B cell (primary cell): ENCODE measurements around the gene CDR2L. TPM values are rescaled to one million over a fixed set of nuclear protein-coding genes. Genes with fewer than 3 reads are reported as not detected.

Experiments
- ATAC-seq: fragments of 200-7000 bp; cut with Tn5 transposase; one replicate; pipeline ENCODE4 v1.10.0; 2021; ENCODE audit warnings: low read depth, mild to moderate bottlenecking, moderate number of reproducible peaks, moderate library complexity
- CTCF ChIA-PET: fragments of 350-600 bp; sonication (Branson Sonifier 250); formaldehyde crosslinking; loops from one replicate; lab custom pipeline; 2021; ENCODE audit warnings: antibody characterized with exemption, inconsistent platforms; lab: Charles Lee
- POLR2A ChIA-PET: fragments of 350-600 bp; sonication (Branson Sonifier 250); formaldehyde crosslinking; loops from one replicate; lab custom pipeline; 2021; ENCODE audit warnings: antibody characterized with exemption; lab: Charles Lee
- DNase-seq: peaks from one replicate; pipeline ENCODE4 v3.0.0; 2013
- H2AFZ ChIP-seq: 2 replicates; pipeline ENCODE4 v1.6.1; 2012; ENCODE audit warnings: mild to moderate bottlenecking, low read depth, low read length; ENCODE audit not compliant: insufficient read depth, poor library complexity, severe bottlenecking
- H3K27ac ChIP-seq, 2 donors: 1 replicate in 1 of 2; 2 replicates in 1 of 2; pipeline ENCODE4 v1.5.1; 2012 to 2013; ENCODE audit warnings: low read length in 2 of 2, mild to moderate bottlenecking in 2 of 2, moderate library complexity in 1 of 2
- H3K27me3 ChIP-seq, 4 experiments: fragments of 200-600 bp in 1 of 4; sonication (generic) in 1 of 4; replicated peaks in 1 of 4; 1 replicate in 2 of 4; 2 replicates in 2 of 4; pipeline versions ENCODE4 v1.6.1 to v1.7.0; 2013 to 2016; ENCODE audit warnings: low read length in 3 of 4, mild to moderate bottlenecking in 2 of 4, mixed read lengths in 1 of 4, moderate library complexity in 1 of 4; ENCODE audit not compliant: insufficient read depth in 4 of 4, control insufficient read depth in 3 of 4; ENCODE audit errors: control extremely low read depth in 1 of 4
- H3K36me3 ChIP-seq, 2 experiments: replicated peaks in 1 of 2; 1 replicate in 1 of 2; 2 replicates in 1 of 2; pipeline versions ENCODE4 v1.6.1 to v1.7.1; 2013; ENCODE audit warnings: low read length in 1 of 2; ENCODE audit not compliant: insufficient read depth in 2 of 2, control insufficient read depth in 1 of 2; ENCODE audit errors: control extremely low read depth in 1 of 2, extremely low read depth in 1 of 2
- H3K4me1 ChIP-seq, 2 donors: fragments of 200-600 bp in 1 of 2; sonication (generic) in 1 of 2; 1 replicate in 1 of 2; 2 replicates in 1 of 2; pipeline versions ENCODE4 v1.5.1 to v1.6.1; 2013 to 2017; ENCODE audit warnings: low read length in 2 of 2; ENCODE audit not compliant: control insufficient read depth in 2 of 2, insufficient read depth in 2 of 2
- H3K4me2 ChIP-seq: replicated peaks from 2 replicates; pipeline ENCODE3; 2012; ENCODE audit warnings: mild to moderate bottlenecking, low read depth, low read length; ENCODE audit not compliant: poor library complexity, severe bottlenecking
- H3K4me3 ChIP-seq, 5 experiments: fragments of 200-600 bp in 1 of 5; sonication (generic) in 1 of 5; 1 replicate in 3 of 5; 2 replicates in 2 of 5; pipeline versions ENCODE4 v1.5.1 to v1.7.0; 2011 to 2016; ENCODE audit warnings: low read length in 4 of 5, mild to moderate bottlenecking in 4 of 5, low read depth in 2 of 5, control low read depth in 1 of 5, moderate library complexity in 1 of 5; ENCODE audit not compliant: insufficient read depth in 1 of 5; ENCODE audit errors: control extremely low read depth in 1 of 5, extremely low read depth in 1 of 5
- H3K79me2 ChIP-seq: fragments of 200-600 bp; sonication (generic); one replicate; pipeline ENCODE4 v1.6.0; 2016; ENCODE audit warnings: low read length; ENCODE audit not compliant: control insufficient read depth, insufficient read depth
- H3K9ac ChIP-seq: fragments of 200-600 bp; sonication (generic); 2 replicates; pipeline ENCODE4 v1.6.1; 2017; ENCODE audit warnings: mild to moderate bottlenecking, low read length, moderate library complexity
- H3K9me3 ChIP-seq, 3 donors: one replicate each; pipeline versions ENCODE4 v1.6.1 to v1.7.1; 2013; ENCODE audit warnings: low read length in 2 of 3; ENCODE audit not compliant: control insufficient read depth in 2 of 3, insufficient read depth in 1 of 3; ENCODE audit errors: control extremely low read depth in 1 of 3
- H4K20me1 ChIP-seq: 2 replicates; pipeline ENCODE4 v1.6.0; 2012; ENCODE audit warnings: mild to moderate bottlenecking, low read length; ENCODE audit not compliant: insufficient read depth, control insufficient read depth, poor library complexity, severe bottlenecking
- H3K27ac Mint-ChIP-seq: one replicate; pipeline ENCODE4 v1.8.0; 2021; ENCODE audit warnings: mixed read lengths
- H3K27me3 Mint-ChIP-seq: one replicate; pipeline ENCODE4 v1.8.0; 2021; ENCODE audit warnings: mixed read lengths
- H3K4me1 Mint-ChIP-seq: one replicate; pipeline ENCODE4 v1.8.0; 2021; ENCODE audit warnings: mixed read lengths
- H3K4me3 Mint-ChIP-seq: one replicate; pipeline ENCODE4 v1.8.0; 2021; ENCODE audit warnings: mixed read lengths
- H3K9me3 Mint-ChIP-seq: one replicate; pipeline ENCODE4 v1.8.0; 2022; ENCODE audit warnings: mixed read lengths; ENCODE audit not compliant: insufficient read depth
- CTCF ChIP-seq: fragments of 200-600 bp; IDR thresholded peaks from one replicate; pipeline ENCODE4 v1.8.0; 2022; ENCODE audit warnings: antibody characterized with exemption, mild to moderate bottlenecking
- EZH2 ChIP-seq: IDR thresholded peaks from 2 replicates; pipeline ENCODE4 v1.6.1; 2012; ENCODE audit warnings: borderline replicate concordance, low read depth, mild to moderate bottlenecking, moderate library complexity, low read length; ENCODE audit not compliant: insufficient read depth, poor library complexity, severe bottlenecking
- WGBS: methylation state at CpG from one replicate; pipeline ENCODE4 v1.1.5; 2013; ENCODE audit warnings: missing lambda C conversion rate; ENCODE audit not compliant: insufficient coverage; 5-methylcytosine and 5-hydroxymethylcytosine counted together
- intact Hi-C: fragments of 100-400 bp; cut with micrococcal nuclease; formaldehyde crosslinking; loops from one replicate; pipeline ENCODE4 v1.10.0; 2022
- polyA plus RNA-seq: library from polyadenylated mRNA; depleted of rRNA; stranded (reverse); fragments of >200 nt; gene quantifications from 2 replicates; pipeline ENCODE4 v1.2.3, GENCODE V29; 2012
- total RNA-seq, 2 donors: library from RNA; stranded (reverse); fragments of 120-200 nt in 1 of 2; gene quantifications; 1 replicate in 1 of 2; 2 replicates in 1 of 2; pipeline versions ENCODE4 v1.2.3 to v1.2.4, GENCODE V29; 2013 to 2022

Gene CDR2L
- total and polyA plus RNA-seq, 2 donors (not counting 1 experiment from before 2014, with no cell fraction given), result 0.03 TPM; not detected in 1

- no peaks in the 10 kb centered on the region for H4K20me1 ChIP-seq
- no peaks in the 10 kb centered on the region for H3K9me3 Mint-ChIP-seq
- ATAC-seq (no peak), DNase-seq (no peak)
- POLR2A ChIA-PET, result interaction anchor here (0.8 kb wide), 1 partner anchor 154 kb away, joined by 8 read pairs; no protein-coding TSS in a partner anchor
- no peak overlapping the region for H3K4me3 Mint-ChIP-seq
- peaks cover 5% of the 10 kb centered on the region for H3K27me3 Mint-ChIP-seq
- H3K9me3 ChIP-seq, result no peaks in the 10 kb centered on the region
- 73% methylated on average over 11 of the region's 14 CpGs for WGBS
- no peaks in the 10 kb centered on the region for H3K36me3 ChIP-seq
- no peak overlapping the region for H3K4me2 ChIP-seq
- H2AFZ ChIP-seq, result no peak overlapping the region
- no peak overlapping the region for H3K9ac ChIP-seq
- peaks cover 7% of the 10 kb centered on the region for H3K4me1 Mint-ChIP-seq
- CTCF ChIA-PET, result interaction anchor here (0.5 to 4.9 kb wide), 26 partner anchors 9 to 356 kb away, joined by 3 to 139 read pairs (median 8); partner anchors contain the start of genes ARMC7, HID1, MRPL58 and NUP85
- TF ChIP-seq EZH2, result no peak
- TF ChIP-seq CTCF, result no peak
- intact Hi-C loops, result loop anchor here (2.0 kb wide), 1 partner anchor 453 kb away; no protein-coding TSS in a partner anchor
- H3K27ac Mint-ChIP-seq, result no peak overlapping the region
- no peak overlapping the region for H3K4me3 ChIP-seq
- H3K27ac ChIP-seq, result no peak overlapping the region
- H3K4me1 ChIP-seq, result peaks cover 2 to 16% of the 10 kb centered on the region in 2 donors
- peaks cover 0 to 12% (median 0%) of the 10 kb centered on the region in 4 experiments for H3K27me3 ChIP-seq
- H3K79me2 ChIP-seq, result no peaks in the 10 kb centered on the region
These were observed 27.5 kb upstream of the CDR2L start for GRCh38 chr17:74959826-74960515.
